Measurements from ENCODE around the gene ARHGAP40. TPM values are rescaled to one million over a fixed set of nuclear protein-coding genes. Genes with fewer than 3 reads are reported as not detected.

Gene ARHGAP40
- total and polyA plus RNA-seq, 2 of the 4 experiments (the other 2 are of a cell fraction): not detected

GRCh38 chr20:38610521-38610920 lies 8.9 kb downstream of the ARHGAP40 start:
- no peak overlapping the region for H3K4me2 ChIP-seq (ENCODE audit: low read depth, low read length)
- WGBS, 2 experiments (ENCODE audit: extremely low coverage in 2 of 2, insufficient read length in 1 of 2): 69% methylated on average over 2 of the region's 5 CpGs; no CpG with 5 or more reads in 1 of the 2 experiments
- no peak overlapping the region for H3K4me3 ChIP-seq (ENCODE audit: insufficient read depth, low read depth, low read length)
- H2BK15ac ChIP-seq (ENCODE audit: low read depth, low read length): no peak overlapping the region
- H3K14ac ChIP-seq (replicated peaks; ENCODE audit: low read depth, low read length): no peak overlapping the region
- H2BK20ac ChIP-seq (ENCODE audit: low read depth, low read length): no peak overlapping the region
- no peak overlapping the region for H3K56ac ChIP-seq (ENCODE audit: extremely low read depth, insufficient read depth, low read length)
- ATAC-seq (ENCODE audit: low read depth) (peak; percentile 44), DNase-seq (peak; percentile 6)
- H3K4ac ChIP-seq (ENCODE audit: low read depth, low read length): no peak overlapping the region
- no peak overlapping the region for H2AK9ac ChIP-seq (replicated peaks; ENCODE audit: low read depth, low read length, poor library complexity)
- no peak overlapping the region for H4K5ac ChIP-seq (ENCODE audit: low read depth, low read length)
- TF ChIP-seq BHLHE40 (IDR thresholded peaks at IDR 0.05; ENCODE audit: low read depth, low read length): no peak
- no peak for TF ChIP-seq MXI1 (IDR thresholded peaks at IDR 0.05; ENCODE audit: borderline replicate concordance, low read depth, low read length)
- no peak overlapping the region for H3K27ac ChIP-seq (ENCODE audit: insufficient read depth, low read length)
- H3K9ac ChIP-seq (ENCODE audit: low read depth, low read length): no peak overlapping the region
- H3K9me1 ChIP-seq (ENCODE audit: insufficient read depth, low read length): no peaks in the 10 kb centered on the region
- H2AK5ac ChIP-seq (ENCODE audit: low read depth, low read length): no peak overlapping the region
- CTCF ChIA-PET: no interaction called here
- no peak overlapping the region for H3K23ac ChIP-seq (ENCODE audit: low read depth, low read length)
- no peaks in the 10 kb centered on the region for H3K4me1 ChIP-seq (ENCODE audit: control insufficient read depth, insufficient read depth, low read length)
- H2AFZ ChIP-seq (replicated peaks; ENCODE audit: low read length, poor library complexity): no peak overlapping the region
- intact Hi-C loops (cut with micrococcal nuclease): no loop called here
- no peaks in the 10 kb centered on the region for H3K9me3 ChIP-seq (ENCODE audit: control insufficient read depth, insufficient read depth, low read length)
- no peaks in the 10 kb centered on the region for H3K36me3 ChIP-seq (ENCODE audit: control insufficient read depth, insufficient read depth, low read length)
- no peak overlapping the region for H3K18ac ChIP-seq (ENCODE audit: low read depth, low read length)
- H4K20me1 ChIP-seq (ENCODE audit: insufficient read depth, low read length): no peaks in the 10 kb centered on the region
- no peak overlapping the region for H4K91ac ChIP-seq (ENCODE audit: insufficient read depth, low read depth, low read length)
- POLR2A ChIA-PET (ENCODE audit: unreplicated experiment): no interaction called here
- in situ Hi-C loops (cut with MboI; ENCODE audit: low sequenced_read_pairs): no loop called here
- no peak overlapping the region for H2BK120ac ChIP-seq (ENCODE audit: low read depth, low read length)
- H3K27me3 ChIP-seq (ENCODE audit: control insufficient read depth, insufficient read depth, low read length): peaks cover 25% of the 10 kb centered on the region
- dilution Hi-C loops (cut with HindIII; ENCODE audit: low sequenced_read_pairs, unreplicated experiment): no loop called here
- BruUV-seq (replicated peaks): no TSS peak
- no peak overlapping the region for H2BK5ac ChIP-seq (ENCODE audit: low read depth, low read length, poor library complexity, severe bottlenecking)
- no peak overlapping the region for H4K8ac ChIP-seq (ENCODE audit: low read depth in 2 of 2, low read length in 2 of 2)
- no peaks in the 10 kb centered on the region for H3K79me1 ChIP-seq (ENCODE audit: low read depth in 1 of 2, low read length in 2 of 2)

All from IMR-90 (cell line).